GM23338 (cell line): Measurements from ENCODE around the gene SERPINC1.

Source experiments
- CTCF ChIP-seq, 2 experiments: fragments of 200-600 bp in 1 of 2; sonication (generic) in 1 of 2; conservative IDR thresholded peaks; 2 replicates each; pipeline versions ENCODE4 v1.5.1 to v1.6.1; 2016 to 2017; ENCODE audit warnings: antibody characterized with exemption in 2 of 2, low read depth in 2 of 2, mild to moderate bottlenecking in 2 of 2, moderate library complexity in 1 of 2
- EZH2 ChIP-seq: fragments of 200-600 bp; sonication (generic); IDR thresholded peaks from one replicate; pipeline ENCODE4 v1.8.0; 2017; ENCODE audit warnings: antibody characterized with exemption, mild to moderate bottlenecking, low read depth; ENCODE audit not compliant: unreplicated experiment

- TF ChIP-seq CTCF (conservative IDR thresholded peaks at IDR 0.05; ENCODE audit: low read depth in 2 of 2) = no peak
- no peak for TF ChIP-seq EZH2
Measured at GRCh38 chr1:173917149-173917548, at the start of gene SERPINC1.
